Astrocyte (in vitro differentiated cells and primary cell): ENCODE data around the gene GRIK5.
A peak's percentile ranks its signal among the peaks of the same experiment; 100 is the strongest.

Experiments
- EZH2 ChIP-seq: IDR thresholded peaks from 2 replicates; pipeline ENCODE4 v1.6.1; 2012; ENCODE audit warnings: mild to moderate bottlenecking, low read length, inconsistent platforms; ENCODE audit not compliant: insufficient read depth
- TF ChIP-seq, protein P1 (sequence below): IDR thresholded peaks from 2 replicates; pipeline ENCODE4 v1.5.1; 2011; ENCODE audit warnings: low read depth, mild to moderate bottlenecking, inconsistent platforms, low read length, moderate library complexity; ENCODE audit not compliant: insufficient read depth

DNA sequence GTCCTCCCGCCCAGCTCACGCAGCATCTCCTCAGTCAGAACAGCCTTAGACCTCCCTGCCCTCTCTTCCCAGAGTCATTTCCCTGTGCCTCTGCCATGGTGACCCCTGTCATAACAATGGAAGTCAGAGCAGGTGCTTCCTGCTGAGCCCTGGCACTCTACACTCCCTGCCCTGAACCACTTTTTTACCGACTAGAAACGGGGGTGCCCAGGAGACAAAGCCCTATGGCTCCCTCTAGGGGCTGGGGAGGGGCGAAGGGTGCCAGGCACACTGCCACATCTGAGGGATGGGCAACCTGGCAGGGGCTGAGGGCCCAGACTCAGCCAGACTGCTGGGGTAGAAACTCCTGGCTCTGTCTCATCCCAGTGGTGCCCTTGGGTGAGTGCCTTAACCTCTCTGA lies 22.3 kb upstream of the GRIK5 start:
- TF ChIP-seq, protein P1, sequence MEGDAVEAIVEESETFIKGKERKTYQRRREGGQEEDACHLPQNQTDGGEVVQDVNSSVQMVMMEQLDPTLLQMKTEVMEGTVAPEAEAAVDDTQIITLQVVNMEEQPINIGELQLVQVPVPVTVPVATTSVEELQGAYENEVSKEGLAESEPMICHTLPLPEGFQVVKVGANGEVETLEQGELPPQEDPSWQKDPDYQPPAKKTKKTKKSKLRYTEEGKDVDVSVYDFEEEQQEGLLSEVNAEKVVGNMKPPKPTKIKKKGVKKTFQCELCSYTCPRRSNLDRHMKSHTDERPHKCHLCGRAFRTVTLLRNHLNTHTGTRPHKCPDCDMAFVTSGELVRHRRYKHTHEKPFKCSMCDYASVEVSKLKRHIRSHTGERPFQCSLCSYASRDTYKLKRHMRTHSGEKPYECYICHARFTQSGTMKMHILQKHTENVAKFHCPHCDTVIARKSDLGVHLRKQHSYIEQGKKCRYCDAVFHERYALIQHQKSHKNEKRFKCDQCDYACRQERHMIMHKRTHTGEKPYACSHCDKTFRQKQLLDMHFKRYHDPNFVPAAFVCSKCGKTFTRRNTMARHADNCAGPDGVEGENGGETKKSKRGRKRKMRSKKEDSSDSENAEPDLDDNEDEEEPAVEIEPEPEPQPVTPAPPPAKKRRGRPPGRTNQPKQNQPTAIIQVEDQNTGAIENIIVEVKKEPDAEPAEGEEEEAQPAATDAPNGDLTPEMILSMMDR: peak; percentile 22
- no peak for TF ChIP-seq EZH2
